ENCODE results near the gene CFAP100.

- TF ChIP-seq GATA2 (IDR thresholded peaks at IDR 0.05; ENCODE audit: low read depth, low read length) = no peak
- TF ChIP-seq GATA3 (IDR thresholded peaks at IDR 0.05; ENCODE audit: low read depth, low read length) = no peak
These were observed 52.1 kb downstream of the CFAP100 start for GRCh38 chr3:126446791-126447190.
